Measurements from ENCODE around the gene SLU7. TPM values are rescaled to one million over a fixed set of nuclear protein-coding genes. Genes with fewer than 3 reads are reported as not detected.

SLU7 gene
- total and polyA plus RNA-seq, 2 donors (not counting 3 experiments of a cell fraction or from before 2014, with no cell fraction given) = 10.2 to 48.2 TPM

DNA sequence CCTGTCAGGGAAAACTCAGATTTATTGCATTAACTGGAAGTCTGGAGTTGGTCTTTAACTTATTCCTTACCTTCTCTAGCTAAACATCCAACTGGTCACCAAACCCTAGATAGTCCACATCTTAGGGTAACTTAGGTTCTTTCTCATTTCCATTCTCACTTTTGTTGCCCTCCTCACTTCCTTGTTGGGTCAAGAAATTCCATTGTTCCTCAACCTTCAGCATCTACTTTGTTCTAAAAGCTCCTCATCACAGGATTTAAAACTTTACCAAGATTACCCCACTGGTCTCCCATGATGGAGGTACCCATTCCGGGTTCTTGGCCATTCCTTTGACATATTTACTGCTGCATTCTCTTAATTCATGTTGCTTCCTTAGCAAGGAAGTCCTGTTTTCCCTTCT, 34.9 kb upstream of the SLU7 start:
- no peaks in the 10 kb centered on the region for H3K9me1 ChIP-seq (replicated peaks; ENCODE audit: control insufficient read depth, extremely low read depth, insufficient read depth, low read length)
- H3K9ac ChIP-seq (replicated peaks; ENCODE audit: extremely low read depth, insufficient read depth, low read length) = no peak overlapping the region
- peaks cover 41% of the 10 kb centered on the region for H3K4me1 ChIP-seq (ENCODE audit: control insufficient read depth, extremely low read depth, insufficient read depth, low read length)
- no peak for FAIRE-seq
- CTCF ChIA-PET = interaction anchor here (1.5 kb wide), 1 partner anchor 15 kb away, joined by 7 read pairs; no protein-coding TSS in a partner anchor
- no peaks in the 10 kb centered on the region for H3K27me3 ChIP-seq (ENCODE audit: control insufficient read depth in 2 of 2, insufficient read depth in 2 of 2, low read length in 2 of 2)
- H3K79me2 ChIP-seq (ENCODE audit: control insufficient read depth, insufficient read depth, low read length) = no peaks in the 10 kb centered on the region
- TF ChIP-seq FOS (IDR thresholded peaks at IDR 0.05; ENCODE audit: borderline replicate concordance, insufficient read depth, low read length) = no peak
- no peak for TF ChIP-seq GATA2 (IDR thresholded peaks at IDR 0.05; ENCODE audit: insufficient read depth, insufficient read length, low read depth, low read length)
- no peak for TF ChIP-seq EZH2 (IDR thresholded peaks at IDR 0.05; ENCODE audit: borderline replicate concordance, low read depth, low read length, severe bottlenecking)
- no peak for TF ChIP-seq POLR2A (IDR thresholded peaks at IDR 0.05; ENCODE audit: low read depth, low read length)
- TF ChIP-seq, protein P1, sequence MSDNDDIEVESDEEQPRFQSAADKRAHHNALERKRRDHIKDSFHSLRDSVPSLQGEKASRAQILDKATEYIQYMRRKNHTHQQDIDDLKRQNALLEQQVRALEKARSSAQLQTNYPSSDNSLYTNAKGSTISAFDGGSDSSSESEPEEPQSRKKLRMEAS (IDR thresholded peaks at IDR 0.05; ENCODE audit: insufficient read depth, insufficient read length) = no peak
- TF ChIP-seq JUN (IDR thresholded peaks at IDR 0.05; ENCODE audit: borderline replicate concordance, insufficient read depth, insufficient read length, low read depth) = no peak
- TF ChIP-seq, protein P2, sequence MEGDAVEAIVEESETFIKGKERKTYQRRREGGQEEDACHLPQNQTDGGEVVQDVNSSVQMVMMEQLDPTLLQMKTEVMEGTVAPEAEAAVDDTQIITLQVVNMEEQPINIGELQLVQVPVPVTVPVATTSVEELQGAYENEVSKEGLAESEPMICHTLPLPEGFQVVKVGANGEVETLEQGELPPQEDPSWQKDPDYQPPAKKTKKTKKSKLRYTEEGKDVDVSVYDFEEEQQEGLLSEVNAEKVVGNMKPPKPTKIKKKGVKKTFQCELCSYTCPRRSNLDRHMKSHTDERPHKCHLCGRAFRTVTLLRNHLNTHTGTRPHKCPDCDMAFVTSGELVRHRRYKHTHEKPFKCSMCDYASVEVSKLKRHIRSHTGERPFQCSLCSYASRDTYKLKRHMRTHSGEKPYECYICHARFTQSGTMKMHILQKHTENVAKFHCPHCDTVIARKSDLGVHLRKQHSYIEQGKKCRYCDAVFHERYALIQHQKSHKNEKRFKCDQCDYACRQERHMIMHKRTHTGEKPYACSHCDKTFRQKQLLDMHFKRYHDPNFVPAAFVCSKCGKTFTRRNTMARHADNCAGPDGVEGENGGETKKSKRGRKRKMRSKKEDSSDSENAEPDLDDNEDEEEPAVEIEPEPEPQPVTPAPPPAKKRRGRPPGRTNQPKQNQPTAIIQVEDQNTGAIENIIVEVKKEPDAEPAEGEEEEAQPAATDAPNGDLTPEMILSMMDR (IDR thresholded peaks at IDR 0.05; ENCODE audit: extremely low read depth in 1 of 2, insufficient read depth in 1 of 2, low read depth in 1 of 2, low read length in 2 of 2) = no peak
- TF ChIP-seq MYC (IDR thresholded peaks at IDR 0.05; ENCODE audit: low read depth, low read length) = no peak
- TF ChIP-seq POLR2AphosphoS5 (IDR thresholded peaks at IDR 0.05; ENCODE audit: insufficient read depth, low read depth, low read length) = no peak
- H3K4me3 ChIP-seq (replicated peaks in 1 of 3; ENCODE audit: insufficient read depth in 1 of 3, low read depth in 1 of 3, low read length in 3 of 3) = no peak overlapping the region
- no peaks in the 10 kb centered on the region for H3K36me3 ChIP-seq (ENCODE audit: control insufficient read depth in 2 of 2, extremely low read depth in 1 of 2, insufficient read depth in 2 of 2, low read length in 2 of 2)
- no peak overlapping the region for H3K27ac ChIP-seq (ENCODE audit: insufficient read depth, low read depth, low read length)
- H3K4me2 ChIP-seq (ENCODE audit: insufficient read depth, low read length) = no peak overlapping the region
- no peak for DNase-seq (ENCODE audit: low read depth, low spot score)
- no TSS peak for BruUV-seq (replicated peaks)
- H2AFZ ChIP-seq (ENCODE audit: low read depth, low read length) = no peak overlapping the region
- intact Hi-C loops (cut with micrococcal nuclease) = no loop called here
- no peaks in the 10 kb centered on the region for H4K20me1 ChIP-seq (replicated peaks; ENCODE audit: control insufficient read depth, extremely low read depth, insufficient read depth, low read length)
- POLR2A ChIA-PET = no interaction called here
- dilution Hi-C loops (cut with MboI; ENCODE audit: extremely low pct_ligation_motif_present, low sequenced_read_pairs) = no loop called here
- no peaks in the 10 kb centered on the region for H3K9me3 ChIP-seq (replicated peaks; ENCODE audit: control insufficient read depth, insufficient read depth, low read length)
